ENCODE measurements around the gene PDPN.

- TF ChIP-seq CTCF (tag by site-specific recombination; IDR thresholded peaks at IDR 0.05) (no peak), YY1 (tag by site-specific recombination; IDR thresholded peaks at IDR 0.05) (no peak), ZNF624 (tag by site-specific recombination; IDR thresholded peaks at IDR 0.05) (no peak)
These were observed 10.0 kb downstream of the PDPN start for GRCh38 chr1:13593511-13594131.

Data from HEK293 (cell line).